ENCODE measurements around the gene LUC7L2. TPM values are rescaled to one million over a fixed set of nuclear protein-coding genes. Genes with fewer than 3 reads are reported as not detected.
"Not testable (repeated sequence)": the region's sequence is repeated elsewhere in the genome, so short reads cannot be mapped to it uniquely, and the experiment has no call there.

The LUC7L2 gene, protein sequence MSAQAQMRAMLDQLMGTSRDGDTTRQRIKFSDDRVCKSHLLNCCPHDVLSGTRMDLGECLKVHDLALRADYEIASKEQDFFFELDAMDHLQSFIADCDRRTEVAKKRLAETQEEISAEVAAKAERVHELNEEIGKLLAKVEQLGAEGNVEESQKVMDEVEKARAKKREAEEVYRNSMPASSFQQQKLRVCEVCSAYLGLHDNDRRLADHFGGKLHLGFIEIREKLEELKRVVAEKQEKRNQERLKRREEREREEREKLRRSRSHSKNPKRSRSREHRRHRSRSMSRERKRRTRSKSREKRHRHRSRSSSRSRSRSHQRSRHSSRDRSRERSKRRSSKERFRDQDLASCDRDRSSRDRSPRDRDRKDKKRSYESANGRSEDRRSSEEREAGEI
- total RNA-seq (2014; rRNA removed; shearing (Covaris generic); ENCODE audit: low replicate concordance) = 66.2 and 82.0 TPM in 2 replicates

DNA sequence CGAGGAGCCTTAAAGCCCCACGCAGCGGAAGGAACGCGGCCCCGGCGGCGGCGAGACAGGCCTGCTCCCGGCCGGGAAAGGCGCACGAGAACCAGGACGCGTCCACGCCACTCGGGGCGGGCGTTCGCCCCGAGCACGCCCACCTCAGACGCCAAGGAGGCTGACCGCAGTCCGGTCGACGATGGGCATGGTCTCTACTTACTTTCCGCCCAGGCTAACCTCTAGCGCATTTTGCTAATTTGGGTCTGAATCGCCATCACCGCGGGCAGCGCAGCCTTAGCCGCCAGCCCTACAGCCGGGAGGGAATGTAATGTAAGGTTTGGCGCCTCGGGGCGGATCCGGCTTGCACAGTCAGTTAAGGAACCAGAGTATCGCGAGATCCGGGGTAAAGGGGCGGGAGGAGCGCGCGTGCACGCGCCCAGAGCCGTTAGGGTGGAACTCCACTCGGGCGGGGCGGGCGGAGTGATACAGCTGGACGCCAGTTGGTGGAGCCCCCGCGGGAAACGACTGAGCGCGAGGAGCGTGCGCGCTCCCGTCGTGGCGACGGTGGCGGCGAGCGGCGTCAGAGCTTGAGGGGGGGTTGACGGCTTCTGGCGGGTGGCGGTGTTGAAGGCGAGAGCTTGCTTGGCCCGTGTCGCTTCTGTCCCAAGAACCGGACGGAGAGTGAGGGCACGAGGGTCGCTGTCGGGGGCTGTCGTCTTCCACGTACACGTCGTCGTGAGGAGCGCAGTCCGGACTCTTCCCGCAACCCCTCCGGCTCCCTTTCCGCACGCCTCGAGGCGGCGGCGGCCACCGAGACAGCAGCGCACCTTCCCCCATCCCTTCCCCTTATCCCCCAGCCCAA, at the start of gene LUC7L2:
LUC7L2 (plus strand) TSS at position 529 of the 844 bp plus-strand sequence. CDS start 368 bp downstream, outside the sequence.
- Histone ChIP-seq H4K20me1 (ENCODE audit: insufficient read depth, low read depth, low read length) (peaks cover 15% of the 10 kb centered on the region), H3K27me3 (ENCODE audit: low read length) (no peaks in the 10 kb centered on the region), H3K4me2 (ENCODE audit: low read depth, low read length, poor library complexity, severe bottlenecking) (peak within 1 kb of the TSS; percentile 92), H3K9ac (ENCODE audit: low read length) (peak within 1 kb of the TSS; percentile 100), H3K9me2 (replicated peaks; ENCODE audit: insufficient read depth, low read length) (no peaks in the 10 kb centered on the region), H3K27ac (ENCODE audit: low read length) (peak within 1 kb of the TSS; percentile 90), H3K4me3 (ENCODE audit: low read length) (peak within 1 kb of the TSS; percentile 87), H3K79me2 (ENCODE audit: low read length) (peaks cover 65% of the 10 kb centered on the region), H3K36me3 (ENCODE audit: insufficient read depth, low read length) (peaks cover 14% of the 10 kb centered on the region; the same call in 1 of the 2 replicates), H2AFZ (ENCODE audit: low read length) (0 out of 2 replicates have a peak within 1 kb of the TSS, but pooled peaks have one; percentile 54), H3K4me1 (ENCODE audit: low read length) (peaks cover 34% of the 10 kb centered on the region), H3K9me3 (ENCODE audit: low read length) (no peaks in the 10 kb centered on the region)
- peak; percentile 99 for DNase-seq

DNA sequence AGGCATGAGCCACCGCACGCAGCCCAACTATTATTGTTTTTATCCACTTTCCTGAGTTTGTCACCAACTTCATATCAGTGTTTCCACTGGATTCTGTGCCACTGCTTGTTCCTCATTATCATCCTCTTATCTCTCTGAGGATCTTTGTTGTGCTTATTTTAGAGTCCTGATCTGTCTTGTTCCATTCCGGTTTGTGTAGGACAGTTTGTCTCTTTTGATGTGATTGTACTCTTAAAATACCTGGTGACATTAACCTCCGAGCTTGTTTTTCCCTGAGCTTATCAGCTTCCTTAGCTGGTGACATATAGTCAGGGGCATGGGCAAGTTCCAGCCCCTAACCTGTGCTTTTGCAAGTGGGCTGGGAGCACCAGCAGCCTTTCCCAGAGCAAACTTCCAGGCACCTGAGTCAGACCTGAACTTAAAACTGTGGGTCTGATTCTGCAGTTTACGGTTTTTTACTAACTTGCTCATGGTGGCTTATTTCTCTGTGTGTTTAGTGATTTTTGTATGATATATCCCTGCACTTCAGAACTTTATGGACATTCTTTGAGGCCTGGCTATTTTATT, 41.7 kb upstream of the LUC7L2 start:
- H3K27ac ChIP-seq (ENCODE audit: low read length) = no peak overlapping the region
- H2AFZ ChIP-seq (ENCODE audit: low read length) = no peak overlapping the region
- H3K4me2 ChIP-seq (ENCODE audit: low read depth, low read length, poor library complexity, severe bottlenecking) = no peak overlapping the region
- no peaks in the 10 kb centered on the region for H4K20me1 ChIP-seq (ENCODE audit: insufficient read depth, low read depth, low read length)
- no peaks in the 10 kb centered on the region for H3K9me2 ChIP-seq (replicated peaks; ENCODE audit: insufficient read depth, low read length)
- H3K9me3 ChIP-seq (ENCODE audit: low read length) = no peaks in the 10 kb centered on the region
- H3K9ac ChIP-seq (ENCODE audit: low read length) = no peak overlapping the region
- no peaks in the 10 kb centered on the region for H3K4me1 ChIP-seq (ENCODE audit: low read length)
- H3K79me2 ChIP-seq (ENCODE audit: low read length) = no peaks in the 10 kb centered on the region
- H3K36me3 ChIP-seq (ENCODE audit: insufficient read depth, low read length) = no peaks in the 10 kb centered on the region
- no peak overlapping the region for H3K4me3 ChIP-seq (ENCODE audit: low read length)
- no peaks in the 10 kb centered on the region for H3K27me3 ChIP-seq (ENCODE audit: low read length)
- no peak for DNase-seq

GRCh38 chr7:139321071-139321745, 38.5 kb upstream of the LUC7L2 start:
- Histone ChIP-seq H2AFZ (ENCODE audit: low read length) (no peak overlapping the region), H3K79me2 (ENCODE audit: low read length) (no peaks in the 10 kb centered on the region)

GRCh38 chr7:139324709-139325108, 35.0 kb upstream of the LUC7L2 start:
- not testable (repeated sequence) for H3K79me2 ChIP-seq (ENCODE audit: low read length); H3K9me2 ChIP-seq (replicated peaks; ENCODE audit: insufficient read depth, low read length); H3K9me3 ChIP-seq (ENCODE audit: low read length); H3K4me2 ChIP-seq (ENCODE audit: low read depth, low read length, poor library complexity, severe bottlenecking); DNase-seq; H3K4me1 ChIP-seq (ENCODE audit: low read length); H2AFZ ChIP-seq (ENCODE audit: low read length); H4K20me1 ChIP-seq (ENCODE audit: insufficient read depth, low read depth, low read length); H3K9ac ChIP-seq (ENCODE audit: low read length); H3K4me3 ChIP-seq (ENCODE audit: low read length); H3K27ac ChIP-seq (ENCODE audit: low read length); H3K27me3 ChIP-seq (ENCODE audit: low read length); H3K36me3 ChIP-seq (ENCODE audit: insufficient read depth, low read length)

More at GRCh38 chr7:139321071-139321745, 38.5 kb upstream of the LUC7L2 start:
- H3K9me2 ChIP-seq (replicated peaks; ENCODE audit: insufficient read depth, low read length) = no peaks in the 10 kb centered on the region
- no peaks in the 10 kb centered on the region for H3K27me3 ChIP-seq (ENCODE audit: low read length)
- H3K36me3 ChIP-seq (ENCODE audit: insufficient read depth, low read length) = no peaks in the 10 kb centered on the region
- H3K27ac ChIP-seq (ENCODE audit: low read length) = no peak overlapping the region
- no peaks in the 10 kb centered on the region for H3K9me3 ChIP-seq (ENCODE audit: low read length)
- no peak overlapping the region for H3K4me3 ChIP-seq (ENCODE audit: low read length)
- no peaks in the 10 kb centered on the region for H3K4me1 ChIP-seq (ENCODE audit: low read length)
- no peak overlapping the region for H3K9ac ChIP-seq (ENCODE audit: low read length)
- H4K20me1 ChIP-seq (ENCODE audit: insufficient read depth, low read depth, low read length) = no peaks in the 10 kb centered on the region
- DNase-seq = peak; percentile 69
- no peak overlapping the region for H3K4me2 ChIP-seq (ENCODE audit: low read depth, low read length, poor library complexity, severe bottlenecking)

DNA sequence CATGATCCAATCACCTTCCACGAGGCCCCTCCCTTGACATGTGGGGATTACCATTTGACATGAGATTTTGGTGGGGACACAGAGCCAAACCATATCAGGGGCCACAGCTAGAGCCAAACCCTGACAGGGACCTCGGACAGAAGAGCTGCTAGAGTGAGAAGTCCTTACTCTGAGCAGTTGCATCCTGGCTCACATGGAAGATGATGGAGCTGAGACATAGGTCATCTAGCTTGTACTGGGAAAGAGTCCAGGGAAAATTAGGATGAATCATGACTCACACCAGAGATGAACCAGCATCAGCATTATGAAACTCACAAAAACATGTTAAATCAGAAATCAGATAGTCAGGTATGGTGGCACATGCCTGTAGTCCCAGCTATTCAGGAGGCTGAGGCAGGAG, 31.3 kb upstream of the LUC7L2 start:
- H3K79me2 ChIP-seq (ENCODE audit: low read length) = no peaks in the 10 kb centered on the region
- H3K4me1 ChIP-seq (ENCODE audit: low read length) = no peaks in the 10 kb centered on the region
- no peaks in the 10 kb centered on the region for H3K36me3 ChIP-seq (ENCODE audit: insufficient read depth, low read length)
- H3K4me3 ChIP-seq (ENCODE audit: low read length) = no peak overlapping the region
- H3K9me3 ChIP-seq (ENCODE audit: low read length) = no peaks in the 10 kb centered on the region
- no peak overlapping the region for H3K27ac ChIP-seq (ENCODE audit: low read length)
- H3K9me2 ChIP-seq (replicated peaks; ENCODE audit: insufficient read depth, low read length) = no peaks in the 10 kb centered on the region
- no peaks in the 10 kb centered on the region for H4K20me1 ChIP-seq (ENCODE audit: insufficient read depth, low read depth, low read length)
- H3K9ac ChIP-seq (ENCODE audit: low read length) = no peak overlapping the region
- no peak for DNase-seq
- no peak overlapping the region for H3K4me2 ChIP-seq (ENCODE audit: low read depth, low read length, poor library complexity, severe bottlenecking)
- H2AFZ ChIP-seq (ENCODE audit: low read length) = no peak overlapping the region
- H3K27me3 ChIP-seq (ENCODE audit: low read length) = no peaks in the 10 kb centered on the region

DNA sequence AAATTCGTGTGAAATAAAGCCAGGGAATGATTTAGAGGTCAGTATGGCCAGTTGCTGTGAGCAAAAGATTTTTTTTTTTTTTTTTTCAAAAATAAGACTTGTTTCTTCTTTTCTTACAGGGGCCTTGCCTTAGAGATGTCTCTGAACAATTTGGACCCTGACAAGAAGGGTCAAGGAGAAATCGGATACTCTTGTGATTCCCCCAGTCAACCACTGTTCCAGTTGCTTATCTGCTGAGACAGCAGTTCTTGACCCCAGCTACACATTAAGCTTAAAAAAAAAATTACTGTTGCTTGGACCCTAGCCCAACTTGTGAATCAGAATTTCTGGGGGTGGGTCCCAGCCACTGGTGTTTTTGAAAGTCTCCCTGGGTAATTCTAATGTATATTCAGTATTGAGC, 30.6 kb upstream of the LUC7L2 start:
- no peak for DNase-seq
- H3K9ac ChIP-seq (ENCODE audit: low read length) = no peak overlapping the region
- no peaks in the 10 kb centered on the region for H4K20me1 ChIP-seq (ENCODE audit: insufficient read depth, low read depth, low read length)

GRCh38 chr7:139330333-139331030, 29.2 kb upstream of the LUC7L2 start:
- no peaks in the 10 kb centered on the region for H3K36me3 ChIP-seq (ENCODE audit: insufficient read depth, low read length)
- H3K9me2 ChIP-seq (replicated peaks; ENCODE audit: insufficient read depth, low read length) = no peaks in the 10 kb centered on the region
- no peaks in the 10 kb centered on the region for H4K20me1 ChIP-seq (ENCODE audit: insufficient read depth, low read depth, low read length)
- H3K27me3 ChIP-seq (ENCODE audit: low read length) = no peaks in the 10 kb centered on the region
- H3K9me3 ChIP-seq (ENCODE audit: low read length) = no peaks in the 10 kb centered on the region
- H3K9ac ChIP-seq (ENCODE audit: low read length) = no peak overlapping the region
- no peak overlapping the region for H3K4me2 ChIP-seq (ENCODE audit: low read depth, low read length, poor library complexity, severe bottlenecking)
- no peak overlapping the region for H3K27ac ChIP-seq (ENCODE audit: low read length)
- H3K79me2 ChIP-seq (ENCODE audit: low read length) = no peaks in the 10 kb centered on the region
- no peak overlapping the region for H3K4me3 ChIP-seq (ENCODE audit: low read length)
- H2AFZ ChIP-seq (ENCODE audit: low read length) = no peak overlapping the region
- no peak for DNase-seq
- no peaks in the 10 kb centered on the region for H3K4me1 ChIP-seq (ENCODE audit: low read length)

More for the DNA sequence above, 30.6 kb upstream of the LUC7L2 start:
- no peaks in the 10 kb centered on the region for H3K4me1 ChIP-seq (ENCODE audit: low read length)
- no peak overlapping the region for H2AFZ ChIP-seq (ENCODE audit: low read length)
- H3K4me2 ChIP-seq (ENCODE audit: low read depth, low read length, poor library complexity, severe bottlenecking) = no peak overlapping the region
- H3K27ac ChIP-seq (ENCODE audit: low read length) = no peak overlapping the region
- H3K36me3 ChIP-seq (ENCODE audit: insufficient read depth, low read length) = no peaks in the 10 kb centered on the region
- no peaks in the 10 kb centered on the region for H3K9me3 ChIP-seq (ENCODE audit: low read length)
- no peaks in the 10 kb centered on the region for H3K27me3 ChIP-seq (ENCODE audit: low read length)
- no peaks in the 10 kb centered on the region for H3K79me2 ChIP-seq (ENCODE audit: low read length)
- H3K9me2 ChIP-seq (replicated peaks; ENCODE audit: insufficient read depth, low read length) = no peaks in the 10 kb centered on the region
- no peak overlapping the region for H3K4me3 ChIP-seq (ENCODE audit: low read length)

Data from Karpas-422 (cell line).